BLaER1 (cell line): ENCODE data around the gene SERBP1.
A peak's percentile ranks its signal among the peaks of the same experiment; 100 is the strongest.

Experiments used
- H3K27ac ChIP-seq: shearing (Covaris generic); formaldehyde crosslinking; 2 replicates; pipeline ENCODE4 v1.8.1; 2022
- H3K27me3 ChIP-seq: shearing (Covaris generic); formaldehyde crosslinking; 2 replicates; pipeline ENCODE4 v1.8.1; 2022
- H3K36me3 ChIP-seq: shearing (Covaris generic); formaldehyde crosslinking; 2 replicates; pipeline ENCODE4 v1.8.1; 2022
- H3K4me1 ChIP-seq: shearing (Covaris generic); formaldehyde crosslinking; 2 replicates; pipeline ENCODE4 v1.8.1; 2022
- H3K4me2 ChIP-seq: shearing (Covaris generic); formaldehyde crosslinking; 2 replicates; pipeline ENCODE4 v1.8.1; 2022
- H3K4me3 ChIP-seq: shearing (Covaris generic); formaldehyde crosslinking; 2 replicates; pipeline ENCODE4 v1.8.1; 2022
- H3K9ac ChIP-seq: shearing (Covaris generic); formaldehyde crosslinking; 2 replicates; pipeline ENCODE4 v1.8.1; 2022
- H3K9me3 ChIP-seq: shearing (Covaris generic); formaldehyde crosslinking; 2 replicates; pipeline ENCODE4 v1.8.1; 2022
- H4K20me1 ChIP-seq: shearing (Covaris generic); formaldehyde crosslinking; 2 replicates; pipeline ENCODE4 v1.8.1; 2022
- Cebpa-rat ChIP-seq: shearing (Covaris generic); IDR thresholded peaks from 2 replicates; pipeline ENCODE4 v1.8.1; 2022

The SERBP1 gene

GRCh38 chr1:67430358-67431155, at the start of gene SERBP1:
SERBP1 (minus strand) TSS chr1:67430402; CDS start chr1:67430300, 102 bp downstream.
- Histone ChIP-seq H3K4me3 (peak within 1 kb of the TSS; percentile 94), H4K20me1 (peaks cover 45% of the 10 kb centered on the region), H3K36me3 (peaks cover 34% of the 10 kb centered on the region), H3K9me3 (no peaks in the 10 kb centered on the region), H3K4me1 (peaks cover 58% of the 10 kb centered on the region), H3K9ac (peak within 1 kb of the TSS; percentile 99), H3K27me3 (no peaks in the 10 kb centered on the region), H3K4me2 (peak within 1 kb of the TSS; percentile 91), H3K27ac (peak within 1 kb of the TSS; percentile 98)
- no peak for TF ChIP-seq Cebpa-rat

GRCh38 chr1:67479146-67479891, 49.1 kb upstream of the SERBP1 start:
- H3K9me3 ChIP-seq = no peaks in the 10 kb centered on the region
- no peaks in the 10 kb centered on the region for H4K20me1 ChIP-seq
- TF ChIP-seq Cebpa-rat = no peak
- no peaks in the 10 kb centered on the region for H3K27me3 ChIP-seq
- no peak overlapping the region for H3K4me3 ChIP-seq
- H3K27ac ChIP-seq = no peak overlapping the region
- no peak overlapping the region for H3K9ac ChIP-seq
- H3K36me3 ChIP-seq = no peaks in the 10 kb centered on the region
- no peak overlapping the region for H3K4me2 ChIP-seq
- H3K4me1 ChIP-seq = no peaks in the 10 kb centered on the region

- H3K27ac ChIP-seq = no peak overlapping the region
- H3K36me3 ChIP-seq = no peaks in the 10 kb centered on the region
- H4K20me1 ChIP-seq = no peaks in the 10 kb centered on the region
- H3K27me3 ChIP-seq = no peaks in the 10 kb centered on the region
- H3K4me3 ChIP-seq = no peak overlapping the region
- no peaks in the 10 kb centered on the region for H3K4me1 ChIP-seq
- no peak overlapping the region for H3K4me2 ChIP-seq
- TF ChIP-seq Cebpa-rat = no peak
- no peaks in the 10 kb centered on the region for H3K9me3 ChIP-seq
- H3K9ac ChIP-seq = no peak overlapping the region
These were observed 46.7 kb upstream of the SERBP1 start for GRCh38 chr1:67476906-67477305.

GRCh38 chr1:67476006-67476482, 45.8 kb upstream of the SERBP1 start:
- no peaks in the 10 kb centered on the region for H3K4me1 ChIP-seq
- H3K27ac ChIP-seq = no peak overlapping the region
- H3K4me3 ChIP-seq = no peak overlapping the region
- no peaks in the 10 kb centered on the region for H4K20me1 ChIP-seq
- H3K9ac ChIP-seq = no peak overlapping the region
- no peaks in the 10 kb centered on the region for H3K9me3 ChIP-seq
- no peak for TF ChIP-seq Cebpa-rat
- H3K27me3 ChIP-seq = no peaks in the 10 kb centered on the region
- H3K4me2 ChIP-seq = no peak overlapping the region
- no peaks in the 10 kb centered on the region for H3K36me3 ChIP-seq

GRCh38 chr1:67472056-67472455, 41.9 kb upstream of the SERBP1 start:
- Histone ChIP-seq H3K4me3 (no peak overlapping the region), H3K4me1 (no peaks in the 10 kb centered on the region), H3K27me3 (no peaks in the 10 kb centered on the region), H3K9ac (no peak overlapping the region), H3K36me3 (no peaks in the 10 kb centered on the region), H3K4me2 (no peak overlapping the region), H3K9me3 (no peaks in the 10 kb centered on the region), H3K27ac (no peak overlapping the region), H4K20me1 (no peaks in the 10 kb centered on the region)
- TF ChIP-seq Cebpa-rat = no peak

GRCh38 chr1:67469431-67469830, 39.2 kb upstream of the SERBP1 start:
- no peak overlapping the region for H3K4me2 ChIP-seq
- H3K9me3 ChIP-seq = no peaks in the 10 kb centered on the region
- H3K27ac ChIP-seq = no peak overlapping the region
- TF ChIP-seq Cebpa-rat = no peak
- H3K9ac ChIP-seq = no peak overlapping the region
- H3K4me1 ChIP-seq = no peaks in the 10 kb centered on the region
- no peak overlapping the region for H3K4me3 ChIP-seq
- no peaks in the 10 kb centered on the region for H4K20me1 ChIP-seq
- no peaks in the 10 kb centered on the region for H3K36me3 ChIP-seq
- no peaks in the 10 kb centered on the region for H3K27me3 ChIP-seq

GRCh38 chr1:67468066-67468718, 38.0 kb upstream of the SERBP1 start:
- no peak overlapping the region for H3K4me2 ChIP-seq
- no peaks in the 10 kb centered on the region for H3K9me3 ChIP-seq
- no peaks in the 10 kb centered on the region for H3K27me3 ChIP-seq
- TF ChIP-seq Cebpa-rat = no peak
- H4K20me1 ChIP-seq = no peaks in the 10 kb centered on the region
- H3K4me1 ChIP-seq = no peaks in the 10 kb centered on the region
- H3K4me3 ChIP-seq = no peak overlapping the region
- H3K27ac ChIP-seq = no peak overlapping the region
- H3K9ac ChIP-seq = no peak overlapping the region
- no peaks in the 10 kb centered on the region for H3K36me3 ChIP-seq

GRCh38 chr1:67465375-67465774, 35.2 kb upstream of the SERBP1 start:
- no peak overlapping the region for H3K27ac ChIP-seq
- H3K36me3 ChIP-seq = no peaks in the 10 kb centered on the region
- H3K9me3 ChIP-seq = no peaks in the 10 kb centered on the region
- H3K27me3 ChIP-seq = no peaks in the 10 kb centered on the region
- no peak for TF ChIP-seq Cebpa-rat
- H3K4me1 ChIP-seq = no peaks in the 10 kb centered on the region
- no peaks in the 10 kb centered on the region for H4K20me1 ChIP-seq
- no peak overlapping the region for H3K9ac ChIP-seq
- H3K4me3 ChIP-seq = no peak overlapping the region
- no peak overlapping the region for H3K4me2 ChIP-seq

GRCh38 chr1:67464746-67465145, 34.5 kb upstream of the SERBP1 start:
- Histone ChIP-seq H3K9ac (no peak overlapping the region), H3K27ac (no peak overlapping the region), H3K4me3 (no peak overlapping the region)

GRCh38 chr1:67464058-67464457, 33.9 kb upstream of the SERBP1 start:
- Histone ChIP-seq H3K9ac (no peak overlapping the region), H3K9me3 (no peaks in the 10 kb centered on the region), H3K4me3 (no peak overlapping the region), H3K4me1 (no peaks in the 10 kb centered on the region), H4K20me1 (no peaks in the 10 kb centered on the region), H3K4me2 (no peak overlapping the region), H3K36me3 (no peaks in the 10 kb centered on the region), H3K27me3 (no peaks in the 10 kb centered on the region), H3K27ac (no peak overlapping the region)
- no peak for TF ChIP-seq Cebpa-rat

More at GRCh38 chr1:67464746-67465145, 34.5 kb upstream of the SERBP1 start:
- H3K27me3 ChIP-seq = no peaks in the 10 kb centered on the region
- no peak for TF ChIP-seq Cebpa-rat
- H3K4me1 ChIP-seq = no peaks in the 10 kb centered on the region
- no peaks in the 10 kb centered on the region for H3K9me3 ChIP-seq
- H3K4me2 ChIP-seq = no peak overlapping the region
- H4K20me1 ChIP-seq = no peaks in the 10 kb centered on the region
- H3K36me3 ChIP-seq = no peaks in the 10 kb centered on the region
